Measurements from ENCODE around the gene MINDY4B.

DNA sequence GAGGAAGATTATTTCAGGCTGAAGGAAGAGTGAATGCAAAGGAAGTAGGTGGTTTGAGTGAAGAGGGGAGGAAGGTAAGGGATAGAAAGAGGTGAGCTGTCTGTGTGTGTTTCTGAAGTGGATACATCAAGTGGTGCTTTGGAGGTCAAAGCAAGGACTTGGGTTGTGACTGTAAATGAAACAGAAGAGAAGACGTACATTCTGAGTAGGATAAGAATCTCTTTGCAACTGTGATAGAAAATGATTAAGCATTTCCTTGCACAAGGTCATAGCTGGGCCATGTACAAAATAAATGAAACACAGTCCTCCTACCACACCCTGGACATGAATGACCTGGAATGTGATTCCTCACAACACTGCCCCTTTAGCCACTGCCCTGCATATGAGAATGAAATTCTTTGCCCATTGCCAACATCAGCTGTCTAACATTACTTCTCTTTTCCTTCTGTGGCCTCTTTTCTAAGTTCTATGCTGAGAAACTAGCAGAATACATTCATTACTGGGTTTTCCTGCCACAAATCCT lies 28.3 kb upstream of the MINDY4B start:
- TF ChIP-seq EZH2 (IDR thresholded peaks at IDR 0.05; ENCODE audit: low read depth, unreplicated experiment) (no peak), CTCF (conservative IDR thresholded peaks at IDR 0.05; ENCODE audit: low read depth in 2 of 2) (no peak), POLR2AphosphoS5 (IDR thresholded peaks at IDR 0.05; ENCODE audit: low read depth) (no peak), EZH2phosphoT487 (IDR thresholded peaks at IDR 0.05; ENCODE audit: unreplicated experiment) (no peak), REST (IDR thresholded peaks at IDR 0.05; ENCODE audit: unreplicated experiment) (no peak), ZNF331 (CRISPR knock-in tag; IDR thresholded peaks at IDR 0.05; ENCODE audit: low read depth) (no peak), ZNF462 (CRISPR knock-in tag; IDR thresholded peaks at IDR 0.05) (no peak), STAT1 (IDR thresholded peaks at IDR 0.05; ENCODE audit: unreplicated experiment) (no peak), JUNB (IDR thresholded peaks at IDR 0.05; ENCODE audit: unreplicated experiment) (no peak)
- TF ChIP-seq, protein P1, sequence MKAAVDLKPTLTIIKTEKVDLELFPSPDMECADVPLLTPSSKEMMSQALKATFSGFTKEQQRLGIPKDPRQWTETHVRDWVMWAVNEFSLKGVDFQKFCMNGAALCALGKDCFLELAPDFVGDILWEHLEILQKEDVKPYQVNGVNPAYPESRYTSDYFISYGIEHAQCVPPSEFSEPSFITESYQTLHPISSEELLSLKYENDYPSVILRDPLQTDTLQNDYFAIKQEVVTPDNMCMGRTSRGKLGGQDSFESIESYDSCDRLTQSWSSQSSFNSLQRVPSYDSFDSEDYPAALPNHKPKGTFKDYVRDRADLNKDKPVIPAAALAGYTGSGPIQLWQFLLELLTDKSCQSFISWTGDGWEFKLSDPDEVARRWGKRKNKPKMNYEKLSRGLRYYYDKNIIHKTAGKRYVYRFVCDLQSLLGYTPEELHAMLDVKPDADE (IDR thresholded peaks at IDR 0.05) = no peak

Measured in GM23338 (cell line).